Mucosa of descending colon (tissue), 3 donors: ENCODE measurements around the gene ORC1. TPM values are rescaled to one million over a fixed set of nuclear protein-coding genes. Genes with fewer than 3 reads are reported as not detected.

Experiments used
- ATAC-seq: fragments of 200-7000 bp; cut with Tn5 transposase; one replicate; pipeline ENCODE4 v1.9.1; 2020; ENCODE audit warnings: mild to moderate bottlenecking, moderate library complexity
- DNase-seq, 3 donors: peaks; one replicate each; pipeline ENCODE4 v3.0.0-alpha.2; 2020
- H3K36me3 ChIP-seq: fragments of 200-600 bp; one replicate; pipeline ENCODE4 v1.8.0; 2021; ENCODE audit warnings: low read depth, mild to moderate bottlenecking
- H3K4me1 ChIP-seq: fragments of 200-600 bp; one replicate; pipeline ENCODE4 v1.8.0; 2021; ENCODE audit warnings: low read depth, mild to moderate bottlenecking
- H3K4me3 ChIP-seq: fragments of 200-600 bp; one replicate; pipeline ENCODE4 v1.8.0; 2021; ENCODE audit warnings: mild to moderate bottlenecking
- H3K9me3 ChIP-seq: fragments of 200-600 bp; one replicate; pipeline ENCODE4 v1.8.0; 2021; ENCODE audit warnings: mild to moderate bottlenecking
- CTCF ChIP-seq: fragments of 200-600 bp; IDR thresholded peaks from one replicate; pipeline ENCODE4 v1.8.0; 2022; ENCODE audit warnings: antibody characterized with exemption, mild to moderate bottlenecking
- intact Hi-C, 2 donors: fragments of 100-400 bp; cut with DNase I in 1 of 2; cut with micrococcal nuclease in 1 of 2; formaldehyde crosslinking; loops; one replicate each; pipeline versions ENCODE4 v1.11.0 to v1.11.1; 2022; cut with DNase I, micrococcal nuclease
- long read RNA-seq, 2 donors: library from polyadenylated mRNA; unstranded; transcript quantifications; one replicate each; pipeline ENCODE4 v2.0.0, GENCODE V29; 2019 to 2021
- total RNA-seq, 3 donors: library from RNA; stranded (reverse); fragmentation: NEBNext Ultra II Directional in 2 of 3; extraction: Animal tissue kit (Norgen Biotek cat#: 25700) in 2 of 3; gene quantifications; one replicate each; pipeline versions ENCODE4 v1.2.1 to v1.2.4, GENCODE V29; 2021 to 2023
- donor health status: DM: no; HTN: no; CAD: no; lungs with moderate emphysema.
- donor health status: DM: no; HTN: no; CAD: no.
- donor health status: DM: no; HTN: yes; CAD: no.

The ORC1 gene
- 1 to 10 TPM; 1.1 to 7.6 (median 2.1) TPM for total RNA-seq
- long read RNA-seq, donor 1, partial matches to known transcripts: 0 of 1 reads
- long read RNA-seq, donor 1, other reads (novel, unspliced or antisense): 1 of 1 reads
- long read RNA-seq, donor 2, partial matches to known transcripts: 0 of 3 reads
- long read RNA-seq, donor 2, other reads (novel, unspliced or antisense): 0 of 3 reads

DNA sequence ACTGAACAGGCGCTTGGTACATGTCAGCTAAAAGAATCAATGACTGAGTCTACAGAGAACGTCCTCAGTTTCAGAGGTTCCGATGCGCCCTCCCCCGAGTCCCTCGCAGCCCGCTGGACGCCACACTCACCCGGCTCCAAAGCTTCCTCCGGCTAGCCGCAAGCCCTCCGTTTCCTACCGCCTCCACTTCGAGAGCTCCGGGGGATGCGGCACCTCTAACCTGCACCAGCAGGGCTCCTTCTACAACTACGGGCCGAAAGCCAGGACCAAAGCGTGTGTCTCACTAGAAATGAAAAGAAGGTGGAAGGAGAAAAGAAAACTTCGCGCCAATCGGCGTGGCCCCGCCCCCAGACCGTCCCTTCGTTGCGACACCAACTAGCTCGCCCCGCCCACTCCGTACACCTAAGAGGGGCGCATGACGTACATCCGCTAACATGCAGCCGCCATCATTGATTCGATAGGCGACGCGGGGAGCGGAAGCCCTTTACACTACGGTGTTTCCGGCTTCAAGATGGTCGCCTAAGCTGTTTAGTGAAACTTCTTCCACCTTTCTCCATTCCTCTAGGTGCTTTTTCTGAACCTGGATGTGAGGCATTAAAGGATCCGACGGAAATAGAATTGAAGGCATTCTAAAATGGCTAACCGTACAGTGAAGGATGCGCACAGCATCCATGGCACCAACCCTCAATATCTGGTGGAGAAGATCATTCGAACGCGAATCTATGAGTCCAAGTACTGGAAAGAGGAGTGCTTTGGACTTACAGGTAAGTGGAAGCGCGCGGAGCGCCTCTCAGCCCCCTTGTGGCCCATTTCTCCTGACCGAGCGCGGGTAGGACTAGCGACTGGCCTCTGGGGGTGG, at the start of gene ORC1, which contains the start of gene PRPF38A:
TSS of gene ORC1 (minus strand) at position 308 of the 859 bp plus-strand sequence. CDS start 2,200 bp downstream, outside the sequence.
TSS of gene PRPF38A (plus strand) at position 487 of the 859 bp plus-strand sequence. CDS start at position 635, 148 bp downstream.
- H3K4me1 ChIP-seq: peaks cover 16% of the 10 kb centered on the region
- DNase-seq (peak; percentile 98 to 100 (median 98)), ATAC-seq (peak; percentile 97)
- H3K9me3 ChIP-seq: no peaks in the 10 kb centered on the region
- H3K4me3 ChIP-seq: peak within 1 kb of the TSS; percentile 68
- intact Hi-C loops: no loop called here
- no peaks in the 10 kb centered on the region for H3K36me3 ChIP-seq
- TF ChIP-seq CTCF: no peak

DNA sequence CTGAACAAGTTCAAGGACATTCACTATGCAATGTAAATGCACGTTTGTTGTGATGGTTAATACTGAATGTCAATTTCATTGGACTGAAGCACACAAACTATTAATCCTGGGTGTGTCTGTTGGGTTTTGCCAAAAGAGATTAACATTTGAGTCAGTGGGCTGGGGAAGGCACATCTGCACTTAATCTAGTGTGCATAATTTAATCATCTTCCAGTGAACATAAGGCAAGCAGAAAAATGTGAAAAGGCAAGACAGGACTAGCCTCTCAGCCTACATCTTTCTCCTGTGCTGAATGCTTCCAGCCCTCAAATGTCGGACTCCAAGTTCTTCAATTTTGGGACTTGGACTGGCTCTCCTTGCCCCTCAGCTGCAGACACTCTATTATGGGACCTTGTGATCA, 40.2 kb upstream of the ORC1 start:
- ATAC-seq (no peak), DNase-seq (no peak)
- intact Hi-C loops: no loop called here
- Histone ChIP-seq H3K9me3 (no peaks in the 10 kb centered on the region), H3K4me3 (no peak overlapping the region), H3K36me3 (no peaks in the 10 kb centered on the region), H3K4me1 (no peaks in the 10 kb centered on the region)
- no peak for TF ChIP-seq CTCF

DNA sequence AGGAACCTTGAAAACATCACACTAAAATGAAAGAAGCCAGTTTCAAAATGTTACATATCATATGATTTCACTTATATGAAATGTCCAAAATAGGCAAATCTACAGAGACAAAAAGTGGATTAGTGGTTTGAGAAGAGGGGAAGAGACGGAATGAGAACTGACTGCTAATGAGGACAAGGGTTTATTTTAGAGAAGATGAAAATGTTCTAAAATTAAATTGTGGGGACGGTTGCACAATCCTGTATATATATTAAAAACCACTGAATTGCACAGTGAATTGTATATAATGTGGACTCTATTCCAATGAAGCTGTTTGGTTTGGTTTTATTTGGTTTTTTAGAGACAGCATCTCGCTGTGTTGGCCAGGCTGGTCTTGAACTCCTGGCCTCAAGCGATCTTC, 35.8 kb upstream of the ORC1 start:
- no peaks in the 10 kb centered on the region for H3K4me1 ChIP-seq
- no peak for TF ChIP-seq CTCF
- intact Hi-C loops: no loop called here
- DNase-seq (no peak), ATAC-seq (no peak)
- no peak overlapping the region for H3K4me3 ChIP-seq
- H3K36me3 ChIP-seq: no peaks in the 10 kb centered on the region
- H3K9me3 ChIP-seq: no peaks in the 10 kb centered on the region

GRCh38 chr1:52436817-52437216, 32.6 kb upstream of the ORC1 start:
- DNase-seq (no peak), ATAC-seq (no peak)
- no peaks in the 10 kb centered on the region for H3K9me3 ChIP-seq
- intact Hi-C loops: no loop called here
- H3K4me3 ChIP-seq: no peak overlapping the region
- no peaks in the 10 kb centered on the region for H3K36me3 ChIP-seq
- no peak for TF ChIP-seq CTCF
- no peaks in the 10 kb centered on the region for H3K4me1 ChIP-seq

- ATAC-seq (no peak), DNase-seq (no peak)
- no peak for TF ChIP-seq CTCF
- Histone ChIP-seq H3K36me3 (no peaks in the 10 kb centered on the region), H3K4me1 (no peaks in the 10 kb centered on the region), H3K4me3 (no peak overlapping the region), H3K9me3 (no peaks in the 10 kb centered on the region)
- intact Hi-C loops: no loop called here
These were observed 31.4 kb upstream of the ORC1 start for GRCh38 chr1:52435650-52436049.
